GM10847 (cell line): ENCODE data around the gene NDUFB8.

Source experiments
- POLR2A ChIP-seq: IDR thresholded peaks from 2 replicates; pipeline ENCODE4 v1.6.1; 2011; ENCODE audit not compliant: insufficient read length; ENCODE audit errors: extremely low read depth

Gene NDUFB8

DNA sequence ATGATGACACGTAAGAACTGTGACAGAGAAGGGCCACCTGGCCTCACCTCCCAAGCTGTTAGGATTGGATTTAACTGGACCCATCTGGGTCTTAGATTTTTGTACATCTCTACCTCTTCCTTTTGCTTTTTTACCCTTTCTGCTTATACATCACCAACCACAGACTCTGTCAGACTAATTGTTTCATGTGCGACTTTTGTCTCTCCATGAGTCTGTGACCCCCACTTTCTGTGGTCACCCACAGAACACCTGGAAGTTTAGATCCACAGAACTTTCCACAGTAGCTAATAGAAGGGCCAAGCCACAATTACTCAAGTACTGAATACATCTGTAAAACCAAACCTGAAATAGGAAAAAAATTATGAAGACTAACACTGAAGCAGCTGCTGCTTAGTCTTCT lies 33.1 kb downstream of the NDUFB8 start:
- no peak for TF ChIP-seq POLR2A

DNA sequence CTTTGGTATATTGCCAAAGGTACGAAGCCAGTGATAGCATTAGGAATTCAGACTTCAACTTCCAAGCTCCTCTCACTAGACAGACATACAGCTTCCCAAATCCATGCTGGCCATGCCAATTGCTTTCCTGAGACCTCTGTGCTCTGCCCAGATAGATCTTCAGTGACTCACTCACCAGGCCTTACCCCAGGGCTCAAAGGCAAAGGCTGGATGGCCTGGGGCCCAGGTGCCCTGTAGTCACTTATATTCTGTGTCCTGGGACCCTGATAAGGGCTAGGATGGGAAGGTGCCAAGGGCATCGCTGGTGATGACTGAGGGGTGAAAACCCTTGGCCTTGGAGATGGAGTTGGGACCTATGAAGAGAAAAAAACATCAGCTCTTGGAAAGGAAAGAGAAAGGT lies 39.1 kb downstream of the NDUFB8 start:
- TF ChIP-seq POLR2A = no peak

DNA sequence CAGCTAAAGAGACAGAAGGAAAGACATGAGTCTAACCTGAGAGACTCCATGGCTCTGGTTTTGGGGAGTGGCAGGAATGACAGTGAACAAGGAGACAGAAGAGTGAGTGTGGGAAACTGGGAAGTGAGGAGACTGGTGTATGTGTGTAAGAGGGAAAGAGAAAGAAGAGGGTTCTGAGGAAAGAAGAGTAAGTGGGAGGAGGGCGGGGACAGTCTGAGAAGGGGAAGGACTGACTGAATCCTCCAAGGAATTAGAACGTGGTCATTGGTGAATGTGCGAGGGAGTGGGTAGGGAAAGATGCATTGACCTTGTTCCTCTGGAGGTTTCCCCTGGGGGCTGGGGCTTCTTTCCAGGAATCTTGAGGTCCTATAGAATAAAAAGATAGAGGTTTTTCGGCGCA lies 40.3 kb downstream of the NDUFB8 start:
- no peak for TF ChIP-seq POLR2A

DNA sequence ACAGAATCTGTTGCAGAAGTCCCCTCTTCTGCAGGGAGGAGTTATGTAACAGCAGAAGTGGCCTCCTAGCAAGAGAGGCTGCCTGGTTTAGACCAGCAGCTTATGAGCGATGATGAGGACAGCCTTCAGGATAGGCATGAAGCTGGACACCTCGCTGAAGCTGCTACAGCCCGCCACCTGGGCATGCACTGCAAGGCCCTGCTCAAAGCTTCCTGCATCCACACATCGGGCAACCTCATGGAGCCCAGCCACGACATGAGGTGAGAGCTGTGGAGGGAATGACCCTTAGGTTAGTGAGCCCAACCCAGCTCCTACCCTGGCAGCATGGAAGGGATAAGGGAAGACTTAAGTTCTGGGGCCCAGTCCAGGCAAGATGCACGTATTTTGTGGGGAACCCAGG lies 42.1 kb downstream of the NDUFB8 start:
- no peak for TF ChIP-seq POLR2A

DNA sequence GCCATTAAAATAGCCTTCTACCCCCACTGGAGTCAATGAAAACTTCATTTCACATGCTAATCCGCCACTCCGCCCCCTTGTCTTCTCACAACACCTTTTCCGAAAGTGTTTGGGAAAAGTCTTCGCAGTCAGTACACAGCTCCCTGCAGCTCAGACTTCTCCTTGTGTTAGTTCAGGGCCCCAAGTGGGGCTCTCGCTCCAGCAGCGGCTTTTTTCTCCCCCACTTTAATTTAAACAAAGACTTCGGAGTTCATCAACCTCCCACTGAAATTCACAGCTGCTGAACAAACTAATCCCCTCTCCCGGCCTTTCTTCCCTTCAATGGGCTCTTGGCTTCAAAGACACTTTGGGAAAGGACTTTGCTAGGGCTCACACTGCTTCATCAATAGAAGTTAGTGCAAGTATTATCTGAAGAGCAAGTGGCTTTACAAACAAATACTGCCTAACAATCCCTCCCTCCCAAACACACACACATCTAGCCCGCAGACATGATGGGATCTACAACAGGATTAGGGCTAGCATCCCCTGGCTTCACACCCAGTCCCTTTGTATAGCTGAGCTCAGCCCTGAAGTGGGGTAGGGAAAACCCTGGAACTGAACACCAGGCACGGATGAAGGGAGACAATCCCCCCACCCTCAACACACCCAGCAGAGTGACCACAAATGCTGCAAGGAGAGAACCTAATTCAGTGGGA lies 43.7 kb downstream of the NDUFB8 start:
- TF ChIP-seq POLR2A = no peak

DNA sequence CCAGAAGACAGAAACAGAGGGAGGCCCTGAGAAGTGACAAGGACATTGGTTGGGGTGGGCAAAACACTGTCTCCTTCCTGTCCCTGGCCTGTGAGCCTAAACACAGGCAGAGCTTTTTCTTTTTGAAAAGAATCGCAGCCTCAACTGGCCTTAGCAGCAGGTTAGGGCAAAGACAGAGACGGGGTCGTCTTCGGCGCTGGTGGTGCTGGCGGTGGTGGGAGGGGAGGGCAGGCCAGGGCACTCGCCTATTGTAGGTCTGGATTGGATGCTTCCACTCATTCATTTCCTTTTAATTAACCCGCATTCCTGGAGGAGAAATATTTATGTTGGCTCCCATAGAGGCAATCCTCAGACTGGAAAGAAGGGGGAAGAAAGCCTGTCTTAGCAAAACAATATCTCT lies 44.3 kb downstream of the NDUFB8 start:
- TF ChIP-seq POLR2A = no peak

DNA sequence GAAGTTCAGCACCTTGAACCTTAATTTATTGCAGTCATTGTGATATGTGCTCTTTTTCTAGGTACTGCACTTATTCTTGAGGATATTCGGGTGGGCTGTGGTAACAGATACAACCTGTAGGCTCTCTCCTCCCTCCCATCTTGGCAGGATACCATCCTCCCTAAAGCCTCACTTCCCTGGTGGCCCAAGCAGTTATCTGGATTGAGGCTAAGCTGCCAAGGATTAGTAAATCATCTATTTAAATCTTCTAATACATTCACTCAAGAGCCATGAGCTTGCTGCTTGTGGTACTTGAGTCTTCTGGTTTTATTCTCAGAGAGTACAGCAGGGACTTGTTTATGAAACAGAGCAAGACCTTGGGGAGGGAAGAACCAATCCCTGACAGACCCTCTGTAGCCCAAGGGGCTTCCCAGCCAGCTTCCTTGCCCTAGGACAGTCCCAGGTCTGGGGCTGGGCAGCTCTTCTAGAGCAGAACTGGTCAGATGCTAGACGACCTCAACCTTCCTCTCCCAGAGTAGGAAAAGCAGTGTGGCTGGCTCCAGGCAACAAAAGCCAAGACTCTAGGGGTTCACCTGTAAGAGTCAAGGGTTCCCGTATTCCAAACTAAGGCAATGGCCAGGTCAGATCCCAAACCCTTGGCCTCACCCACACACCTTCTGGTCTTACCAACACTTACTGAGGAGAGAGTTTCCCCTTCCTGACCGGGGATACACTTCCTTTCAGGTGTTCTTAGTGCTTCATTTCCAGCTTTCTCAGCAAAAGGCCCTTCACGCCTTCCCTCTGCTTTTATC lies 45.6 kb downstream of the NDUFB8 start:
- no peak for TF ChIP-seq POLR2A

DNA sequence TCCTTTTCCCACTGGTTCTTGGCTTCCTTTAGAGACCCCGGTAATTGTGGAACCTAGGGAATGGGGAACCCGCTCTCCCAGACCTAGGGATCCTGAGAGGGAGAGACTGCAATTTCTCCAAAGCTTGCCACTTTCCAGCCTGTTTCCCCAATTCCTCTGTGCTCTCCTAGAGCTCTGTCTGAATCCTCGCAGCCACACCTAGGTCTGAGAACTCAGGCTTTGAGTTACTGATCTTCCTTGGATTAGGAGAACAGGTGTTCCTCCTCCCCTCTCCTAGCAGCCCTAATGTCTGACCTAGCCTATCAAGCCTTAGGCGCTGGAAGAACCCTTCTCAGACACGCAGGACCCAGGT lies 46.9 kb downstream of the NDUFB8 start:
- no peak for TF ChIP-seq POLR2A

DNA sequence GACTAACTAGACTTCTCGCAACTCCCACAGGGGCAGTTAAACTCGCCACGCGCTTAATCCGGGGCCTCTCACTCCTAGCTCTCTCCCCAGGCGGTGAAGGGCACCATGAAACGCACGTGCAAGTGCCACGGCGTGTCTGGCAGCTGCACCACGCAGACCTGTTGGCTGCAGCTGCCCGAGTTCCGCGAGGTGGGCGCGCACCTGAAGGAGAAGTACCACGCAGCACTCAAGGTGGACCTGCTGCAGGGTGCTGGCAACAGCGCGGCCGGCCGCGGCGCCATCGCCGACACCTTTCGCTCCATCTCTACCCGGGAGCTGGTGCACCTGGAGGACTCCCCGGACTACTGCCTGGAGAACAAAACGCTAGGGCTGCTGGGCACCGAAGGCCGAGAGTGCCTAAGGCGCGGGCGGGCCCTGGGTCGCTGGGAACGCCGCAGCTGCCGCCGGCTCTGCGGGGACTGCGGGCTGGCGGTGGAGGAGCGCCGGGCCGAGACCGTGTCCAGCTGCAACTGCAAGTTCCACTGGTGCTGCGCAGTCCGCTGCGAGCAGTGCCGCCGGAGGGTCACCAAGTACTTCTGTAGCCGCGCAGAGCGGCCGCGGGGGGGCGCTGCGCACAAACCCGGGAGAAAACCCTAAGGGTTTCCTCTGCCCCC lies 47.4 kb downstream of the NDUFB8 start:
- TF ChIP-seq POLR2A = no peak

DNA sequence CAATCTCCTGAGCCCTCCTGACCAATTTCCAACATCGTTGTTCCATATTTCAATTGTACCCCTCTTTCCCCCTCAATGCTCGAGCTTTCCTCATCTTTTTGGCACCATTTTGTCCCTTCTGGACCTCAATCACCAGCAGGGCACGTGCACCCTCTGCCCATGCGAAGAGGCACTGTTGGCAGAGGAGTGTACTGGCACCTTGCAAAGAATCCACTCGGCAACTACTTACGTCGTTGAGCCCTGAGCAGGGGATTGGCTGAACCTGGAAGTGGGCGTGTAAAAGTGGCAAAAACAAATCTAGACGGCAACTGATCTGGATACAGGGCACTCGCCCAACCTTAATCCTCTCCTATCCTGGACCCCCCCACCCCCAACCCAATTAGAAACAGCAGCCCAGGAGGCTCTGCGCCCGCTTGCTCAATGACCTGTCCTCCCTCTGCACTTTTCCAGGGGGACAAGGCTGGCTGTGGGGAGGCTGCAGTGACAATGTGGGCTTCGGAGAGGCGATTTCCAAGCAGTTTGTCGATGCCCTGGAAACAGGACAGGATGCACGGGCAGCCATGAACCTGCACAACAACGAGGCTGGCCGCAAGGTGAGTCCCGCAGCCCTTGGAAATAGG lies 48.1 kb downstream of the NDUFB8 start:
- no peak for TF ChIP-seq POLR2A

DNA sequence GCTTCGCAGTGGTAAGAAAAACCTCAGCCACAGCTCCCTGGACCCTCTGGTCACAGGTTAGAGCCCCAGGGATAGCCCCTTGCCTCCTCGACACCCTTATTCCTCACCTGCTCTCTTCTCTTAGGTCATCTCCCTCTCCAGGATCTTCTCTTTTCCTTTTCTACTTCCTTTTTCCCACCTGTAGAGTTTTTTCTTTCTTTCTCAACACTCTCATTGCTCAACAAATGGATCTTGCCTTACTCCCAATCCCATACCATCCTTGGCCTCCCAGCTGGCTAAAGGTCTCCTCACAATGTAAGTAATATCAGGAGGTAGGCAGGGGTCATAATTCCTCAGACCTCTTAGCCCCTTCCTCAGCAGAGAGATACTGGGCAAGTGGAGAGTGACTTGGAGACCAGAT lies 49.7 kb downstream of the NDUFB8 start:
- TF ChIP-seq POLR2A = no peak

DNA sequence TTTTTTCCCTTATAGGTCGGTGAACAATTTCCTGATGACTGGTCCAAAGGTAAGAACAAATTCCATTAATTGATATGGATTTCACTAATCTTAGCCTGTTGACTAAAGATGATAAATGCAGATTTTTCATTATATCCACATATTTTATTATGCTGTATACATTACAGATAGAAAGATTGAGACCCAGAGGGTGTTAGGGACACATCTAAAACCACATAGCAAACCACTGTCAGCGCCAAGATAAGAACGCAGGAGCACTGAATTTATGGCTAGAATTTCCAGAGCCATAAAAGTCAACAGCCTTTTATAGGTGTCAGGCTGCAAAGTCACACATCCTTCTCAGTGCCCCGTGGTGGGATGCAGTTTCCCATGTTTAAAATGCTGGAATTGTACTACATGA lies 50.6 kb downstream of the NDUFB8 start:
- TF ChIP-seq POLR2A = no peak

DNA sequence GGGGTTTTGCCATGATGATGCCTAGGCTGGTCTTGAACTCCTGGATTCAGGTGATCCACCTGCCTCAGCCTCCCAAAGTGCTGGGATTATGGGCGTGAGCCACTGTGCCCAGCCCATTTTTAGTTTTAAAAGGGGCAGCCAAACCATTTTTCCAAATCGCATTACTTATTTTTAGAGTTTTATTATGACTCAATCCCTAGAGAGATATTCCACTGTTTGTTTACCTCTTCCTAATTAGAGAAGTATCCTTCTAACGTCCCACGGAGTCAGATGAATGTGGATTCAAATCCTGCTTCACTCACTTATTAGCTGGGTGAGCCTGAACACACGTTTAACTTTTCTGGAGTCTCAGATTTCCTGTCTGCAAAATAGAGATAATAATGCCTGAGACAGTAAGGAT lies 51.7 kb downstream of the NDUFB8 start:
- TF ChIP-seq POLR2A = no peak
